ENCODE measurements around the gene STEAP1B. TPM values are rescaled to one million over a fixed set of nuclear protein-coding genes. Genes with fewer than 3 reads are reported as not detected.
"Not testable (repeated sequence)": the region's sequence is repeated elsewhere in the genome, so short reads cannot be mapped to it uniquely, and the experiment has no call there.

STEAP1B gene
- total RNA-seq, 1 donor from 2014 or later, result 0.92 TPM

GRCh38 chr7:22441157-22441556 is 58.8 kb downstream of the STEAP1B start:
- intact Hi-C loops (cut with DNase I), result no loop called here
- no peak for DNase-seq (ENCODE audit: low spot score)

DNA sequence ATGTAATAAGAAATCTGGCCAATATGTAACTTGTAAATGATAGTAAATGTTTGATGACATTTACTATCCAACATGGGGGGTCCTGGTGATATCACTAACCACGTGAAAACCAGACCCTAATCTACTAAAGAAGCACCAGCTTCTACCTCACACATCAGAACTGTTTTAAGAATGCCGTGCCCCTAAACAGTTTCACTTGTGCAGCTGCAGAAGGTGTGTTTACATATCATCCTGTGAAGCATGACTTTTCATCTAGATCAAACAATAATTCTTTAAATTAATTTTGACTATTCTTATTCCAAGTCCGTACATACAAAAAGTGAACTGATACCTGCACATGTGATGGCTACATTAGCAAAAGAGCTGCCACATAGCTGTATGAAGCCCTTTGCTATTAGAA is 61.0 kb downstream of the STEAP1B start:
- intact Hi-C loops (cut with DNase I), result no loop called here
- DNase-seq (ENCODE audit: low spot score), result no peak

- DNase-seq (ENCODE audit: low spot score); intact Hi-C loops (cut with DNase I): not testable (repeated sequence)
Measured at GRCh38 chr7:22436552-22436951, 63.4 kb downstream of the STEAP1B start.

DNA sequence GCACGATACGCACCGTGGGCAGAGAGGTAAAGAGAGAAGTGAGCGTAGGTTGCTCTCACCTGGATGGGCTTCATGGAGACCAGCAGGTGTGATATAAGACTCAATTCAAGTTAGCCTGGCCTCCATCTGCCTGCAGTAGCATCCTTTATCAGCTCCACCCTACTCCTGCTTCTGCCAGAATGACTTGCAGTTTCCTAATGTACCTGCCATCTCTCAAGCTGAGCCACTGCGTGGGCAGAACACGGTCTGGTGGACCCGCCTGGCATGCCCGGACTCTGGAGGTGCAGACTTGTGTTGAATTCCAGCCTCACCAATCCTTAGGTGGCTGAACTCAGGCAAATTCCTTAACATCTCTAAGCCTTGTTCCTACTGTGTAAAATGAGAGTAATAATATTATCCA is 64.3 kb downstream of the STEAP1B start:
- intact Hi-C loops (cut with DNase I), result no loop called here
- DNase-seq (ENCODE audit: low spot score), result no peak

DNA sequence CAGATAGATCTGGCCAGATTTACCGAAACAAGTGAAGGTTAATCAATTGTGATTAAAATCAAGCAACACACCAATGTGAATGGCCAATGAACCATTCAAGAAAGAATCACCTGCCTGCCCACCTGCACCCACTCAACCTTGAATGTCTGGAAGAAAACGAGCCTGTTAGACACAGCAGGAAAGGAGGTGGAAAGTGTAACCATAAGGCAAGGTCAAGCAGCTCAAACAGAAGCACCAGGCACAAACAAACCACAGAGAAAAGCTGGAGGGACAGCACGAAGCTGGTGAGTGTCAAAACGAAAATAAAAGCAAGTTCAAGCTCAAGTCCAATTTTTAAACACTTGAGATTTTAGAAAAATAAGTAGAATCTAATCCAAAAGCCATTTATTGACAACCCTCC is 64.9 kb downstream of the STEAP1B start:
- no peak for DNase-seq (ENCODE audit: low spot score)
- intact Hi-C loops (cut with DNase I), result no loop called here

- DNase-seq (ENCODE audit: low spot score), result no peak
- intact Hi-C loops (cut with DNase I), result no loop called here
Measured at GRCh38 chr7:22433710-22434460, 66.1 kb downstream of the STEAP1B start.

- not testable (repeated sequence) for DNase-seq (ENCODE audit: low spot score)
Measured at GRCh38 chr7:22433165-22433700, 66.8 kb downstream of the STEAP1B start.

GRCh38 chr7:22432203-22432718 is 67.7 kb downstream of the STEAP1B start:
- DNase-seq (ENCODE audit: low spot score), result no peak
- intact Hi-C loops (cut with DNase I), result no loop called here

More at GRCh38 chr7:22433165-22433700, 66.8 kb downstream of the STEAP1B start:
- intact Hi-C loops (cut with DNase I), result not testable (repeated sequence)

GRCh38 chr7:22430457-22430856 is 69.5 kb downstream of the STEAP1B start:
- intact Hi-C loops (cut with DNase I), result no loop called here
- no peak for DNase-seq (ENCODE audit: low spot score)

DNA sequence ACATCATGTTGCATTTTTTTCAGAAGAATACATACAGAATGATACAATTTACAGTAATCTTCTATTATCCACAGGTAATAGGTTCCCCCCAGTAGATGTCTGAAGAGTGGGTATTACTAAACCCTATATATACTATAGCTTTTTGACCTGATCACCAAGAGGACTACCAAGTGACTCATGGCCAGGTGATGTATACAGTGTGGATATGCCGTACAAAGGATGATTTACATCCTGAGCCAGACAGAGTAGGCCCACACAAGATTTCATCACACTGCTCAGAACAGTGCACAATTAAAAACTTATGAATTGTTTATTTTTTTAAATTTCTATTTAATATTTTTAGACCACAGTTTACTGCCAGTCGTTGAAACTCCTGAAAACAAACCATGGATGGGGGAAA is 70.6 kb downstream of the STEAP1B start:
- DNase-seq (ENCODE audit: low spot score), result no peak
- intact Hi-C loops (cut with DNase I), result no loop called here

- intact Hi-C loops (cut with DNase I), result no loop called here
Measured at GRCh38 chr7:22427855-22428254, 72.1 kb downstream of the STEAP1B start.

GRCh38 chr7:22427104-22427503 is 72.9 kb downstream of the STEAP1B start:
- intact Hi-C loops (cut with DNase I), result no loop called here
- no peak for DNase-seq (ENCODE audit: low spot score)

More at GRCh38 chr7:22427855-22428254, 72.1 kb downstream of the STEAP1B start:
- no peak for DNase-seq (ENCODE audit: low spot score)

- intact Hi-C loops (cut with DNase I), result no loop called here
Measured at GRCh38 chr7:22426463-22427094, 73.4 kb downstream of the STEAP1B start.

GRCh38 chr7:22425361-22425760 is 74.6 kb downstream of the STEAP1B start:
- intact Hi-C loops (cut with DNase I), result no loop called here
- DNase-seq (ENCODE audit: low spot score), result no peak

More at GRCh38 chr7:22426463-22427094, 73.4 kb downstream of the STEAP1B start:
- DNase-seq (ENCODE audit: low spot score), result no peak

DNA sequence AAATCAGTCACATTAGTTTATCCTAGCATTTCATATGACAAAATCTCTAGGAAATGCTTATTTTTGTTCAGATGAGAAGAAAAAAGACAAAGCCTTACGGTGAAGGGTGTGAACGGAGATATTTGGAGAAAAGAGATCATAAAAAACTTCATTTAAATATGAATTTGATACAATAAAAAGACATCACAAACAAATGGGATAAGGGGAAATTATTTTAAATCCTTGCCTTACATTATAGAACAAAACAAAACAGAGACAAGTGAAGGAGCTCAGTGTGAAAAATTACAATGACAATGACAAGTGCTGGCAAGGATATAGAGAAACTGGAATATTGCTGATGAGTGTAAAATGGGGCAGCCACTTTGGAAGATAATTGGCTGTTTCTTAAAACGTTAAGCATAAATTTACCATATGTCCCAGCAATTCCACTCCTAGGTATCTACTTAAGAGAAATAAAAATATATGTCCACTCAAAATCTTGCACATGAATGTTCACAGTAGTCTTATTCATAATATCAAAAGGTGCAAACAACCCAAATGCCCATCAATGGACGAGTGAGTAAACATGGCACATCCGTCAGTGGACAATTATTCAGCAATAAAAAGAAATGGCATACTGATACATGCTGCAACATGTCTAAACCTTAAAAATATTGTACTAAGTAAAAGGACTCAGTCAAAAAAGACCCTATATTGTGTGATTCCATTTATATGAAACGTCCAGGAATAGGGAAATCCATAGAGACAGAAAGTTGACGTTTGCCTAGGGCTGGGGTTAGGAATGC is 77.0 kb downstream of the STEAP1B start:
- DNase-seq (ENCODE audit: low spot score), result no peak
- intact Hi-C loops (cut with DNase I), result no loop called here

DNA sequence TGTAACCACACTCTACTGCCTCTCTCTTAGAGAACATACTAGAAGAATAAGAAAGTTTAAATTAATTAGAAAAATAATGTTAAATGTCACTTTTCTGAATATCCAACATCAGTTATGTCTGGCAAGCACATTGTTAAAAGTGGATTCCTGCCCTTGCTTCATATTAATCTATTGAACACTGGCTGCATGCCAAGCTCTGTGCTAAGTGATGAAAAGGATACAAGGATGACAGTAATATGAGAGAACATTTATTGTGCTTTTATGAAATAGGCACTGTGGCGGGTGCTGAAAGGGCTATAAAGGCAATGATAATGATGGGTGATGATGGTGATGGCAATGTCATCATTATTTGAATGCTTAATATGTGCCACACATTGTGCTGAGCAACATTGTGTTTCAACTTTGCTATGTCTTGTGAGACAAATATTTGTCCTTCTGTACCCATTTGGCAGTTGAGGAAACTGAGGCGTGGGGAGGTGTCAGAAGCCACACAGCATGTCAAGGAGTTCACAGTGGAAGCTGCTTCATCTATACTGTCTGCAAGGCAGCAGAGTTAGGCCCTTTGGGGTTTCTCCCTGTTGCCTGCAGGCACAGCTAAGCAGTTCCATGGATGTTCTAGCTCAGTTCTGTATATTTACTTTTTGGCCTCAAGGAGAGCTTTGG is 78.9 kb downstream of the STEAP1B start:
- intact Hi-C loops (cut with DNase I), result no loop called here
- no peak for DNase-seq (ENCODE audit: low spot score)

- intact Hi-C loops (cut with DNase I), result no loop called here
- no peak for DNase-seq (ENCODE audit: low spot score)
Measured at GRCh38 chr7:22420008-22420407, 80.0 kb downstream of the STEAP1B start.

- DNase-seq (ENCODE audit: low spot score), result no peak
- intact Hi-C loops (cut with DNase I), result no loop called here
Measured at GRCh38 chr7:22419488-22419887, 80.5 kb downstream of the STEAP1B start.

GRCh38 chr7:22418251-22419046 is 81.5 kb downstream of the STEAP1B start:
- no peak for DNase-seq (ENCODE audit: low spot score)
- intact Hi-C loops (cut with DNase I), result no loop called here
